IPS-NIHi11 (cell line): ENCODE data around the gene TPD52L2.
A peak's percentile ranks its signal among the peaks of the same experiment; 100 is the strongest.

Experiments used
- DNase-seq: peaks from one replicate; pipeline ENCODE4 v3.0.0; 2012; ENCODE audit warnings: mixed read lengths, low spot score

TPD52L2 gene

GRCh38 chr20:63932606-63933160 lies 67.6 kb downstream of the TPD52L2 start:
- no peak for DNase-seq

DNA sequence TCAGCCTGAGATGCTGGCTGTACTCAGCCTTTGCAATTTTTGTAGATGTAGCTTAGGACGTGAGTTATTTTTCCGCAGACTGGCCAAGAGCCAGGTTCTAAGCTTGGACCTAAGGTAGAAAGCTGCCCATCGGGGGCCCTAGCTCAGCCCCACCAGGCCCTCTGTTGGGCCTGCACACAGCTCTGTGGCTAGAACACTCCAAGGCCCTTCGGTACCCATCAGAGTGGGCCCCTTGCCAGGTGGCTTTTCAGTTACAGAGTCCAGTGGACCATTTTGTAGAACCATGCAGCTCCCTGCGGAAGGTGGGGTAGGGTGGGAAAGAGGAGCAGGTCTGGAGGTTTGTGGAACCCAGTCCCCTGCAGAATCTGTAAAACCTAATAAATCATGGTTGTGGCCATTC lies 68.6 kb downstream of the TPD52L2 start:
- DNase-seq = no peak

DNA sequence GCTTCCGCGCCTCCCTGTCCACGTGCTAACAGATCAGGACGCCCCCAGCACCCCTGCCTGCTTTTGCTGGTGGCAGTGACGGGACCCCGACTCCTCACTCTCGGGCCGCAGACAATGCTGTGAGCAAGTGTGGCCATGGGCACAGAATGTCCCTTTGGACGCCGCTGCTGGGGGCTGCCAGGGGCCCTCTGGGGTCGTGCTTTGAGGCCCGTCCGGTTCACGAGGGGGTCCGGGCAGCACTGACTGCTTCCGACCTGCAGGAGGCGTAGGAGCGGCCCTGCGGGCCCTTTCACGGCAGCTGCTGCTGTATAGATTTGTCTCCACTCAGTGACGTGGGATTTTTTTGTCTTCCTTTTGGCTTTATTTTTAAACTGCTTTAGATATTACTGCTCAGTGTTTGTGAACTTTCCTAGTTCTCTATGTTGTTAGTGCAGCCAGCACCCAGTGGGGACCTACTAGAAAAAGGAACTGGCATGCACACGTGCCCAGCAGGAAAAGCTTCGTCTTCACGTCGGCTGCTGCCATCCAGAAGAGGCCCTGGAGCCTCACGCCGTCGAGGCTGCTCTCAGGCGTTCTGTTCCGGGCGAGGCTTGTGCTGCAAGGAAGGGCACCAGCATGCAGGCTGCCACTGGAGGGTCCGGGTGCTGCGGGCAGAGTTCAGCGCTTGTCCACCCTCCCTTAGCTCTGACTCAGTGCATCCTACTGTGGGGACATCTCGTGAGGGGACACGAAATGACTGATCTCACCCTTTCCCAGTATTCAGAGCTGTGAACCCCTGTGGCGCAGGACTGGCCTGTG lies 69.4 kb downstream of the TPD52L2 start:
- peak; percentile 81 for DNase-seq

DNA sequence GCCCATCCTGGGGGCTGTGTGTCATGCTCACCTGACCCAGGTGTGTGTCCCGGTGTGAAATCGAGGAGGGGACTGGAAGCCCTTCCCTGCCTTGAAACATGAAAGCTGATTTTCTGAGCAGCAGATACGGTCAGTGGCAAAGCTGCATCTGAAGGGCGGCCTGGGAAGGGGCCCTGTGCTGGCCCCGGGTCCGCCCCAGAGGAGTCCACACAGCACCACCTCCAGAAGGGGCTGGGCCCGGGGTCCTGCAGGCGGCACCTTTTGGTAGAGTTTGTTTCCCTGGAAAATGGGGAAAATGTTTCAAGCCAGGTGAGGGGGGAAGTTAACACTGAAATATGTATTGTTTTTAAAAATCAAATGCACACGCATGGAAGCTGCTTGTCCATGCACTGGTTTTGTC lies 70.4 kb downstream of the TPD52L2 start:
- DNase-seq = no peak

- no peak for DNase-seq
Measured at GRCh38 chr20:63937596-63937995, 72.5 kb downstream of the TPD52L2 start.

GRCh38 chr20:63939061-63939935 lies 74.2 kb downstream of the TPD52L2 start:
- no peak for DNase-seq

- DNase-seq = no peak
Measured at GRCh38 chr20:63940071-63940471, 75.0 kb downstream of the TPD52L2 start.

DNA sequence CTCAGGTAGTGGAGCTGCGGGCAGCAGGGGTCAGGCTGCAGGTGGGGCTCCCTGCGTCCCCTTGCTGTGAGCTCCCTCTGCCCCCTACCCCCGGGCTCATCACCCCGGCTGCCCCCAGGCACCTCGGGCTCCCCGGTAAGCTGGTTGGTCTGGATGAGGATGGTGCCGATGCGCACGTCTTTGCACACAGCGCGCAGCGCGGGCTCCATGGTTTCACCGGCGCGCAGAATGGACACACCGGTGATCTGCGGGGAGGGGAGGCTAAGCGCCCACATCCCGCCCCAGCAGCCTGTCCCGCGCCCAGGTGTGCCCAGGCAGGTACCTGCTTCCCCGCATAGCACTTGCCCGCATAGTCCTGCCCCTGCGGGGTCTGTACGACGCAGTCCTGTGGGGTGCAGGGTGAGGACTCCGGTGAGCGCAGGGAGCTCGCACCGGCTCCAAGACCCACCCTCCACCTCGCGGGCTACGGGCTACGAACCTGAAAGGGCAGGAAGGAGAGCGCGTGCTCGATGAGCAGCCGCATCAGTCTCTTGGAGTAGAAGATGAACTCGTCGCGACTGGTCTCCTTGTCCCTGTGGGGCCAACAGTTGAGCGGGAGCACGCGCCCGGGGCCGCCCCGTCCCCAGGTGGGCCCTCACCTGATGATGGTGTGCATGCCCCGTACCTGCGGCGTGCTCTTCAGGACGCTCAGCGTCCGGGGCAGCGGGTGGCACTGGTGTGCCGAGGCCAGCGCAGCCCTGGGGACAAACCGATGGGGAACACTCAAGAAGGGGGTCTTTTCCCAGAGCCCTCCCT lies 75.6 kb downstream of the TPD52L2 start:
- no peak for DNase-seq
